ENCODE results near the gene SCAF4.

The SCAF4 gene

DNA sequence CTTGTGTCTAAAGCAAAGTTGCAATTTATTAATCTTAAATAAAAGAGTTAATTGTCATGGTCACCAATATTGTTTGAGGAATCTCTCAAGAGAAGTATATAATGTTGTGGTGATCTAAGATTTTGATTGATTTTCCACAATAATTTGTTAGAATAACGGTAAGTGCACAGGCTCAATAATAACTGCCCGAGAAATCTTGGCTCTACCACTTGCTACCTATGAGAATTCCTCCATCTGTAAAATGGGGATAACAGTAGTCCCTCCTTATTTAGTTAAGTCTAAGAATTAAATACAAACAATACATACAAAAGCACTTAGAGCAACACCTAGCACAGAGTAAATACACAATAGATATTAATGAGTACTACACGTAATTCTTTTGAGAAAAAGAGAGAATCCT lies 18.8 kb downstream of the SCAF4 start:
- DNase-seq (ENCODE audit: low read depth in 2 of 3, low spot score in 2 of 3) = no peak

DNA sequence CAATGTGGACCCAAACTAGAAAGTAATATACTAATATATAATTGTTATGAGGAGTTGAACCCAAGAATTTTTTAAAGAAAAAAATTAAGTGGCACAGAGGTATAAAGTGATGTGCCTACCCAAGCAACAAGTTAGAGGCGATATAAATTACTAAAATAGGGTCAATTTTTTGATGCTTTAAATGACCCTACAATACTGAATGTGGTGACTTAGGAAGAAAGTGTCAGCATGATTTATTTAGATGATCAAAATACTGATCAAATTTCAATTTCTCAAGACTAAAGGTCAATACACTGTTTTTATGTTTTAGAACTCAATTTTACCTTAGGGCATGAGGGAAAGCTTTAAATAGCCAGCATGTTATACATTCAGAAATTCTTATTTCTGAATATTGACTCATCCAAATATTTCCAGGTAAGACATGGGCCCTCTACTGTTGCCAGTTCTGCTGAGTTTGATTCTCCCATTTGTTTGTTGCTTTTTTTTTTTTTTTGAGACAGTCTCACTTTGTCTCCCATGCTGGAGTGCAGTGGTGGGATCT lies 20.1 kb downstream of the SCAF4 start:
- DNase-seq (ENCODE audit: low read depth in 2 of 3, low spot score in 2 of 3) = no peak

DNA sequence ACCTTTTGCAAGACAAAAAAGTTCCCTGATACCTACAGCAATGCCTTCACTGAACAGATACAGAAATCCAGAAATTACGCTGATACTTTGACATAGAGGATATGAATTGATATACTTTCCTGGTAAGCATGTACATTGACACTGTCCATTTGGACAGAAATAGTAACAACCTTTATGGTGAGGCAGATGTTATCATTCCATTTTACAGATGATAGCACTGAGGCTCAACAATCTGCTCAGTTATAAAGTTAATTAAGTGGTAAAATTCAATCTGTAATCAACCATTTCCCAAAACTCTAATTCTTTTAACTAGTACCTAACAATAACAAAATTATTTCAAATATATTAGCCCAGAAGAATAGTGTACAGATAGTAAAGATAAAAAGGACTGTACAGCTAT lies 20.6 kb downstream of the SCAF4 start:
- no peak for DNase-seq (ENCODE audit: low read depth in 2 of 3, low spot score in 2 of 3)

DNA sequence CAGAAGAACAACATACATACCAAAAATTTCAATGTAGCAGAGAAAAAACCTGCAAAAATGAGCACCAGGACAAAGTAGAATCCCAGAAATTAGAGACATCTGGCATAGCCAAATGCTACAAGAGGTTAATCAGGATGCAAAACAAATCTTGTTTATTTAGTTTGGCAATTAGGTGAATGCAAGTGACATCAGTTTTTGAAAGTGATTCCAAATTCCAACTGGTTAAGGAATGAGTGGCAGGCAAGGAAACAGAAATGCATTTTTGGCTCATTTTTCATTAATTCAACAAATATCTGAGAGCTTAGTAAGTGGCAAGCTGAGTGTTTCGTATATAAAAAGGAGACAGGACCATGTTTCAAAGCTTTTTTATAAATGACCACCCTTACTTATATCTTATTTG lies 21.3 kb downstream of the SCAF4 start:
- DNase-seq (ENCODE audit: low read depth in 2 of 3, low spot score in 2 of 3) = no peak

DNA sequence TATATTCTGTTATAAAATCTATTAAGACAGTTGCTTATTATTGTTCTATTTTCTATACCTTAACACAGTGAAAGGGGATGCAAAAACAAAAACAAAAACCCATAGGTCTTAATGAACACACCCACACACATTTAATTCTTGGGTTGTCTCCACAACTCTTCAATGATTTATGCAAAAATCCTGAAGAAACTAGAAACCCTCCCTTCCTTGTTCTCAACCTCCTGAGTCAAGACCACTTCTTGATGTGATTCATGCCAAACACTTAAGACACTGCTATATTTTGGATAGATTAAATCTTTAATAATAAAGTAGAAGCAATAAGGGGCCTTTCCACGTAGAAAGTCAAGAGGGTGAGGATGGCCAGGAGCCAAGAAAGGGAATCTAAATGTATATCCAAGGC lies 23.4 kb downstream of the SCAF4 start:
- no peak for DNase-seq (ENCODE audit: low read depth in 2 of 3, low spot score in 2 of 3)

DNA sequence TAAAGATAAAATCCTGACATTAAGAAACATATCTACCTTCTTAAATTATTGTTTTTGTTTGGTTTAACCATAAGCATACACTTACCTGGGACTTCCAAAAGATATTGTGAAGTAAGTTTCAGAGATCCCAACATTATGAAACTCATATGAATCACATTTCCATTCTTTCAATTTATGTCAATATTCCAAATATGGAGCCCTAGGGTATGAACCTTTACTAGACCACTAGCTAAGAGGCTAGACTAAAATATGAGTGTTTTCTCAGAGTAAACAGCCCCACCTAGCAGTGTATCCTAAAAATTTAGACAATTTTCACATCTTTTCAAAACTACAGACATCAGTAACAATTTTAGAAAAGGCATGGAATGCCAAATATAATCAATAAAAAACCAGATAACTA lies 24.4 kb downstream of the SCAF4 start:
- DNase-seq (ENCODE audit: low read depth in 2 of 3, low spot score in 2 of 3) = no peak

DNA sequence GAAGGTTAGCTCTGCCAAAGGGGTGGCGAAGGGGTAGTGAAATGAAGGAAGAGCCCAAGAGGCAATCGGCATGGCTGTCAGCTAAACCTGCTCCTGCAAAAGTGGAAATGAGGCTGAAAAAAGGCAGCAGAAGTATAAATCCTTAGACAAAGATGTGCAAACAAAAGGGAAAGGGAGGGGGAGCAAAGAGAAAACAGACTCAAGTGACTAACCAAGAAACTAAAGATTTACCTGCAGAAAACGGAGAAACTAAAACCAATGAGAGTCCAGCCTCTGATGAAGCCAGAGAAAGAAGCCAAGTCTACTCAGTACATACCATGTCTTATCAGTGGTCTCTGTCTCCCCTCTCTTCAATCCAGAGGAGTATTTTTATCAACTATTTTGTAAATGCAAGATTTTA lies 25.4 kb downstream of the SCAF4 start:
- DNase-seq (ENCODE audit: low read depth in 2 of 3, low spot score in 2 of 3) = no peak

DNA sequence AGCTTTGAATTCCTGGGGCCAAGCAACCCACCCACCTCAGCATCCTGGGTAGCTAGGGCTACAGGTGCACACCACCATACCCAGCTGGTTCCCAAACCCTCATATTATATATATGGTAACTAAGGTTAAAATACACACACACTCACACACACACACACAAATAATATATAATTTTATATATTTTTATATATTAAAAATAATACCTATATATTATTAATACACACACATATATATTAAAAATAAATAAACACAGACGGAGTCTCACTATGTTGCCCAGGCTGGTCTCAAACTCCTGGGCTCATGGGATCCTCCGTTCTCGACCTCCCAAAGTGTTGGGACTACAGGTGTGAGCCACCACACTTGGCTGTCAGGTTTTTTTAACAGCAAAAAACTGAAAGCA lies 31.9 kb downstream of the SCAF4 start:
- no peak for DNase-seq (ENCODE audit: low read depth in 2 of 3, low spot score in 2 of 3)

DNA sequence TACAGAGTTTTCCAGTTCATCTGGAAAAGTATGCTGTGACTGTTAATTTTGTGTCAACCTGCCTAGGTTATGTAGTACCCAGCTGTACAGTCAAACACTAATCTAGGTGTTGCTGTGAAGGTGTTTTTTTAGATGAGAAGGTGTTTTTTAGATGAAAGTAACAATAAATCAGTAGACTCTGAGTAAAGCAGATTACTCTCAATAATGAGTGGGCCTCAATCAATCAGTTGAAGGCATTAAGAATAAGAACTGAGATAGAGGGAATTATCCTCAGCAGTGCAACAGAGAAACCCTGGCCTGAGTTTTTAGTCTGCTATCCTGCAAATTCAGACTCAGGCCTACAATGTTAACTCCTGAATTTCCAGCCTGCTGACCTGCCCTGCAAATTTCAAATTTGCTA lies 33.5 kb downstream of the SCAF4 start:
- no peak for DNase-seq (ENCODE audit: low read depth in 2 of 3, low spot score in 2 of 3)

DNA sequence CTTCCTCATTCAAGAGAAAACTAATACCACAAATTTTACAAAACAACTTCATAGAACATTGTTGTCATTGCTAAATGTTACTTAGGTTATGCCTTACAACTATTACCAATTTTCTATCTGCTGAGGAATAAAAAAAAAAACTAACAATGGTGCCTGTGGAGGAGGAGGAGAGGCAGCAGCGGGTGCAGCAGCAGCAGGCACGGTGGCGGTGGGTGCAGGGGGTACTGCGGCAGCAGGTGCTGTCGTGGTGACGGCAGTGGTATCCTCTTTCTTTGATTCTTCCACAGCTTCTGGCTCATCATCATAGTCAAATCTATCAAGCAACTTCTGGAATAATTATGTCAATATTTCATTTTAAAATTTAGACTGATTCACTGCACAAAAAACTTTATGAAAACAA lies 35.5 kb downstream of the SCAF4 start:
- no peak for DNase-seq (ENCODE audit: low read depth in 2 of 3, low spot score in 2 of 3)

DNA sequence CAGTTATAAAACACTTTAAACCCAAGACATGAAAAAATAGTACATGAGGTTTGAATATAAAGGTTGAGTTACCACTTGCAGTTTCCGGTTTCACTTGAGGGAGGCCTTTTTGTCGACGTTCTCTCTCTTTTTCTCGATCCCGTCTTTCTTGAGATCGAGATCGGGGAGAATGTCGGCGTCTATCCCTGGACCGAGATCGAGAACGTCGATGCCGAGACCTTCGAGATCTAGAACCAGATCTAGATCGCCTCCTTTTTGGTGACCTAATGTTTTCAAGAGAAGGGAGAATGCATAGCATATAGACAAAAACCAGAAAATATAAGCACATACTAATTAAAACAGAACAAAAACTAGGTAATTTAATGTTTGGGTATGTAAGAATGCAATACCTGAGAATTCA lies 38.7 kb downstream of the SCAF4 start:
- DNase-seq (ENCODE audit: low read depth in 2 of 3, low spot score in 2 of 3) = no peak

DNA sequence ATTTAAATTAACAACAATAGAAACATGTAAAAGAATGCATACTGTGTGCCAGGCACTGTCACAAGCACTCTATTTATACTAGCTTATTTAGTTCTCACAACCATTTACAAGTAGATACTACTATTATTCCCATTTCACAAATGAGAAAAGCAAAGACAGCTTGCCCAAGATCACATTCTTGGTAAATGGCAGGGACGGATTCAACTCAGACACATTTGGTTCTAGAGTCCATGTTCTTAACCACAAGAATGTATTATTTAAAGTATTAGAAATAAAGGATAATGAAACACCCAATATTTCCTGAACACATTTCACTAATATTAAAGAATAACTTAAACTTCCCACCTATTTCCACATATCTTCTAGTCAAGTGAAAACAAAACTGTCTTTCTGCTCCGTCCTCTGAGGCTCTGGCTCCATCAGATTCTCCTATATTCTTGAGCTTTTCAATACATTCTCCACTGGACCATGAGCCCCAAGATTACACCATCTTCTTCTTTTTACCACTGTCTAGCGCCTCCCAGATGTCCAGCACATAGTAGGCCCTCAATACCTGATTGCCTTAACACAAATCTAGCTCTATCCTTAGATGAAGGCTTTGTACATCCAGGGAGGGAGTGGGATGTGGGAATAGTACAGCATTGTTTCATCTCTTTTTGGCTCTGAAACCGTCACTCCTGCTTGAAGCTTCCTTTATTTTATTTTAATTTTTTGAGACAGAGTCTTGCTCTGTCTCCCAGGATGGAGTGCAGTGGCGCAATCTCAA lies 43.1 kb downstream of the SCAF4 start:
- DNase-seq (ENCODE audit: low read depth in 2 of 3, low spot score in 2 of 3) = no peak

DNA sequence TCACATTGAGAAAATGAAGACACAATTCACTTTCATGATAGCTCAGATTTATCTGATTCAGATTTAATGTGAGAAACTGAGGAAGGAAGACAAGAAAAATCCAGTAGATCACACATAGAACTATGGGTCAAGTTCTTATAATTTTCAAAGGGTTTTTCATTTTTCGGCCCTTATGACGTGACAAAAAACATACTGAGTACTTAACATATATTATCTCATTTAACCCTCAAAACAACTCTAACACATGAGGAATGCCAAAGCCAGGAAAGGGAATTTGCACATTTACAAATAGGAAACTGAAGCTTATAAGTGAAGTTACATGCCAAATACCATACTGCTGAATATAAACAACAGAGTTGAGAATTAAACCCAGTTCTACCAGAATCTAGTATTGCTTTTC lies 44.8 kb downstream of the SCAF4 start:
- no peak for DNase-seq (ENCODE audit: low read depth in 2 of 3, low spot score in 2 of 3)

DNA sequence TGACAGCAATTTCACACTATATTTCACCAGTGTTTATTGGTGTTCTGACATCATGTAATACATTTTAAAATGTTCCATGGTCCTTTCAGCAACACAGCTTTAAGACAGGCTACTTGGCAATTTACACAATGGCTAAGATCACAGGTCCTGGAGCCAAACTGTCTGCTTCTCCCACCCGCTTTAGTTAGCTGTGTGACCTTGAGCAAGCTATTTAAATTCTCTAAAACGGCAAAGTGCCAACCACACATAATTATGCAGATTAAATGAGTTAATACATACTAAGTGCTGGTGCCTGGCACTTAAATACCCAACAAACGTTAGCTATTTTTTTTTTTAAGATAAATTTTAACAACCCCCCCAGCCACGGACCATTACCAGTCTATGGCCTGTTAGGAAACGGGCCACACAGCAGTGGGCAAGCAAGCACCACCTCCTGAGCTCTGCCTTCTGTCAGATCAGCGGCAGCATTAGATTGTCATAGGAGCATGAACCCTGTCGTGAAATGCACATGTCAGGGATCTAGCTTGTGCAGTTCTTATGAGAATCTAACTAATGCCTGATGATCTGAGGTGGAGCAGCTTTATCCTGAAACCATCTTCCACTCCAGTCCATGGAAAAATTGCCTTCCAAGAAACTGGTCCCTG lies 45.5 kb downstream of the SCAF4 start:
- no peak for DNase-seq (ENCODE audit: low read depth in 2 of 3, low spot score in 2 of 3)

DNA sequence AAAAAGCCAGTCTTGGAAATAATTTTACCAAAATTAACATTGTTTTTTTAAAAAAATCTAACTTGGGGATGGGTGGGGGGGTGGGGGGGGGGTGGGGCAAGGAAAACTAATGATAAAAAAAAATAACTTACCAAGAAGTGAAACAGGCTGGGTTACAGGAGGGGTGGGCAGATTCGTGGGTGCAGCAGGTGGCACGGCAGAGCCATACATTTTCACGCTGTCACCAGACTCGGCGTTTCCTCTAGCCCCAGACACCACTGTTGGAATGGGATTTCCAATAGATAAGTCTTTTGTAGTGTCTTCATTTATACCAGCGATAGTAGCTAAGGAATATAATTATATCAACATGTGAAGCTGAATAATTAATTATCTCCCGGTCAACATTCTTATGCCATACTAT lies 47.0 kb downstream of the SCAF4 start:
- DNase-seq (ENCODE audit: low read depth in 2 of 3, low spot score in 2 of 3) = no peak

DNA sequence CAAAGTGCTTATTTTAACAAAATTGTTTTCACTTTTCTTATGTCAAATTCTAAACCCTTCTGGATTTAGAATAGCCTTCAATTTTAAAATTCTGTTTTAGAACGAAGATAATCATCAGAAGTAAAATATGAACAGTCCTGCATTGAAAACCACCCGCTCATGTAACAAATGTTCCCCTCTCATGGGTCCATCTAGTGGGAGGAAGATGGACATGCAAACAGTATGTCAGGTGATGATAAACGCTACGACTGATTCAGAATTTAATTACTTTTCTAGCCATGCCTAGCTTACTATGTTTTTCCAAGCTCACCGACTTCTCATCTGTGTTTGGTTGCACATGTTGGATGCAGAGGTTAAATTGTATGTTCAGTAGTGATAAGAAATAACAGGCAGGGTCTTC lies 48.9 kb downstream of the SCAF4 start:
- DNase-seq (ENCODE audit: low read depth in 2 of 3, low spot score in 2 of 3) = no peak

DNA sequence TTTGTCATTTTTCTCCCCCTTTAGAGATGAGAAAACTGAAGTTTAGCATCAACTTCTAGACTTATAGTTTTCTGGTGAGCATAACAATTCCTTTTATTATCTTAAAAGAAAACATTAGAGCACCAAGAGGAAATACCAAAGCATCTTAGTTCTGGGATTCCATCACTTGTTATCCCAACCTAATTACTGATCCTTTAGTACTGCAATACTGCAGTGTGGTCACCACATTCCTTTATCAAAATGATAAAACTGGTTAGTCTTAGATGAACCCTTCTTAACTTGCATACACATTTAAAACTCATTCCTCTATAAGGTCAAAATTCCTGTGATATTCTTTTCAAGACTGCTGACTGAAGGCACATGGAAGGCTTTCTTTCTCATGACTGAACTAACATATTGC lies 49.3 kb downstream of the SCAF4 start:
- DNase-seq (ENCODE audit: low read depth in 2 of 3, low spot score in 2 of 3) = no peak

DNA sequence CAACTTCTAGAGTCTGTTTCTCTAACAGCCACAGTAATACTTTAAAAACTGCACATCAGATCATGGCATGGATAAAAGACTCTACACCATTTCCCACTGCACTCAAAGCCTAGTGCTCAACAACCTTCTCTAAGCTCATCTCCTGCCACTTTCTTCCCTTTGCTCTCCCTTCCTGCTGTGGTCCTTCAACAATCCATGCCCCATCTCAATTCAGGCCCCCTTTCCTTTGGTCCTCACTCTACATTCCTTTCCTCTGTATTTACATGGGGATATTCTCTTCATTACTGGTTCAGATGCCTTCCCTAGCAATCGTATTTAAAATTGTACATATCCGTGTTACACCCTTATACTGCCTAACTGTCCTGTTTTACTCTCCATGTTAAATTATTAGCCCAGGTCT lies 53.4 kb downstream of the SCAF4 start:
- no peak for DNase-seq (ENCODE audit: low read depth in 2 of 3, low spot score in 2 of 3)

DNA sequence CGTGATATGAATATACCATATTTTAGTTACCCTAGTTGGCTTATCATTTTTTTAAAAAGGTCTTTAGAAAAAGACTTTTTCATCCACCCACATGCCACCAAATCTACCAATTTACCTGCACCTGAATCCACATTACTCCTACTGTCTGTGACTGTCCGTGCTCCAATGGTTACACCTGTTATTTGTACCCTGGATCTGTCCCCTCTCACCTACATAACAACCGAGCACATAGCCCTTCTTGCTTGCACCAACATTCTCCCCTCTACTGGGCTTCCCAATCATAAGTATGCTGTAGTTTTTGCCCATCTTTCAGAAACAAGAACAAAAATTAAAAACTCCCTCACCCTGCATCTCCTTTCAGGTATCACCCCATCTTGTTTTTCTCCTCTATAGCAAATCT lies 54.9 kb downstream of the SCAF4 start:
- no peak for DNase-seq (ENCODE audit: low read depth in 2 of 3, low spot score in 2 of 3)

DNA sequence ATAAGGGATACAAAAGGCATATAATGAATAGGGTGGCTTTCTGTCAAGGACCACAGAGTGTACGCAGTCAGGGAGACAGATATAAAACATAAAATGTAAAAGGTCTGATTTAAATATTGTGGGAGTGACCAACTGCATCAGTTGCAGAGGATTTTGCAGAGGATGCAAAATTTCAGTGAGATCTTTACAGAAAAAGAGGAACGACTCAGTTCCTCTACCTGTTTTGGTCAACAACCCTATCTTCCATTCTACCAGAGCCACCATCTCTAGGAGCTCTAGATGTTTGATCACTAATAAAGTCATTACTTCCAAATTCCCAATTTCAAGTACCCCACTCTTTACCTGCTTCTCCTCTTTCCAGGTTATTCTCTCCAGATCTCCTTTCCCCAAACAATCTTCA lies 56.0 kb downstream of the SCAF4 start:
- no peak for DNase-seq (ENCODE audit: low read depth in 2 of 3, low spot score in 2 of 3)

DNA sequence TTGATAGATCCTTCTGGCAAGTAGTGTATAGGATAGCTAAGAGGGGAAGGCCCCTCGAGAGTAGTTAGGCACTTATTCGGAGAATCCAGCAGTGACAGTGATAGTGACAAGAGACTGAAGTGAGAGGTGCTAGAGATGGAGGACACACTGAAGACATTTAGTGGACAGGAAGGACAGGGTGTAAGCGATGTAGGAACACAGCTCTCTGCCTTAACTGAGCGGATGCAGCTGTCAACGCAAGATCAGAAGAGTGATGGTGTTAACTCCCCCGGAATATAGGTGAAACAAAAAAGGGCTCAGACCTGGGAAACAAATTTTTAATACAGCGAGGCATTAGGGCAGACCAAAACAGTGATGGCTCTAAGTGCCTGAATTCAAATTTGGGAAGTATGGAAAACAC lies 56.6 kb downstream of the SCAF4 start:
- no peak for DNase-seq (ENCODE audit: low read depth in 2 of 3, low spot score in 2 of 3)

DNA sequence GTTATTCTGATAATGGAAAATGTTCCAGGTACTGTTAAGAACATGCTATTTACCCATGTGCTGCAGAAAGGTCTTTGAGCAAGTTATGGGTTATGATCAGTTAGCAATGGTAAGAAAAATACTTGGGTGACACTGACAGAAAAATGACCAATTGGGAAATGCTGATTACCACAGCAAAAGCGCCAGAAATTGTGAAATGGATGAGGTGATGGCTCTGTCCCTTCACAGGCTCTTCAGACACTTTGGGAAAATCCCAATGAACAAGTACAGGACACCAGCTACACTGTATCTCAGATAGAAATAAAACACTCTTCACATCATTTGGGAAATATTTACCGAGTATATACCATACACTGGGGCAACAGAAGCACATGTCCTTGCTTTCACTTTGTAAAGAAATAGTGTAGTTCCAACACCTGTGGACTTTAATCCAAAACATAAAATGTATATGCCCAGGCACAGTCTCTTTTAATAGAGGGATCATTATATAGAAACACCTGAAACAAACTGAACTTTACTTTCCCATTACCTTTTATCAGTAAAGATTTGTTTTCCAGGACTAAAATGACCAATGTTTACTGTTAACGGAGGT lies 58.5 kb downstream of the SCAF4 start:
- DNase-seq (ENCODE audit: low read depth in 2 of 3, low spot score in 2 of 3) = no peak

DNA sequence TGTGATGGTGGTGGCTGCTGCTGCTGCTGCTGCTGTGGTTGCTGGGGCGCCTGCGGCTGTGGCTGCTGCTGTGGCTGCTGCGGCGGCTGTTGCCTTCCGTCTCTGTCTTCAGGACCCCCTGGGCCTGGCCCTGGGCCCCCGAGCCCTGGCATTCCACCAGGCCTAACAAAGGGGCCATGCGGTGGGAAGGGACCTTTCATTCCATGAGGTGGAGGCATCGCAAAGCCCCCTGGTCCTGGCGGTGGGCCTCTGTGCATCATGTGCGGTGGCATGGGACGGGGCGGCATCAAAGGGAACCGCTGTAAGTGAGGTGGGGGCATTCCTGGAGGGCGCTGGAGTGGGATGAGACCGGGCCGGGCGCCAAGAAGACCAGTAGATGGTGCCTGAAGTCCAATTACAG lies 60.0 kb downstream of the SCAF4 start:
- no peak for DNase-seq (ENCODE audit: low read depth in 2 of 3, low spot score in 2 of 3)
